Stimulated activated CD4-positive, alpha-beta T cell treated with anti-CD3 and anti-CD28 coated beads, TNF-alpha, amount 100 ng/mL, for 48 hours (primary cell): Measurements from ENCODE around the gene PAQR4.

Experiments used
- DNase-seq, 3 donors: peaks; one replicate each; pipeline ENCODE4 v3.0.0-alpha.2; 2020; ENCODE audit warnings: low read depth in 3 of 3

The PAQR4 gene

DNA sequence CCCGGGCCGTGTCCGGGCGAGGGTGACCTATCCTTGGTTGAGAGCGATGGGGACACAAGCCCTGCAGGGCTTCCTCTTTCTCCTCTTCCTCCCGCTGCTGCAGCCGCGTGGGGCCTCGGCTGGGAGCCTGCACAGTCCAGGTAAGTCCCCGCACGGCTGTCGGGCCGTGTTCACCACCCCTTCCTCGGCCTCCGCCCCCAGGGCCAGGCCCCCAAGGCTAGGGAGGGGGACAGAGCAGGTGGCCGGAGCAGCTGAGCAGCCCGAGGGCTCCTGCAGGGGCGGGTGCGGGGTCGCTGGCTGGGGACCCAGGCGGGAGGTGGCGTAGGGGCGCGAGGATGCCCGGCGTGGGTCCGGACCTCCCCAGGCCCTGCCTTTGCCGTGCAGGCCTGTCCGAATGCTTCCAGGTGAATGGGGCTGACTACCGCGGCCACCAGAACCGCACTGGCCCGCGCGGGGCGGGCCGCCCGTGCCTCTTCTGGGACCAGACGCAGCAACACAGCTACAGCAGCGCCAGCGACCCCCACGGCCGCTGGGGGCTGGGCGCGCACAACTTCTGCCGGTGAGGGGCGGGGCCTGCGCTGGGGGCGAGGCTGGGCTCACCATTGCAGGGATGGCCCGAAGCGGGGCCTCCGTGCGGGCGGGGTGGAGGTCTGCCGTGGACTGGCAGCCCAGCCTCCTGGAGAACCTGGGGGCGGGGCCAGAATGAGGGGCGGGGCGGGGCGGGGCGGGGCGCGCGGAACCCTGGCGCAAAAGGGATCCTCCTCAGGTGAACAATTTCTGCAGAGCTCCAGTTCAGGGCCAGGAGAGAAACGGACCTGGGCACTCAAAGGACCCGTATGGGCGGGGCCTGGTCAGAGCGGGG lies 4.4 kb upstream of the PAQR4 start:
- DNase-seq: peak in 2 of 3 donors; percentile 55 to 58

GRCh38 chr16:2966043-2966807 lies 2.9 kb upstream of the PAQR4 start:
- DNase-seq: no peak

DNA sequence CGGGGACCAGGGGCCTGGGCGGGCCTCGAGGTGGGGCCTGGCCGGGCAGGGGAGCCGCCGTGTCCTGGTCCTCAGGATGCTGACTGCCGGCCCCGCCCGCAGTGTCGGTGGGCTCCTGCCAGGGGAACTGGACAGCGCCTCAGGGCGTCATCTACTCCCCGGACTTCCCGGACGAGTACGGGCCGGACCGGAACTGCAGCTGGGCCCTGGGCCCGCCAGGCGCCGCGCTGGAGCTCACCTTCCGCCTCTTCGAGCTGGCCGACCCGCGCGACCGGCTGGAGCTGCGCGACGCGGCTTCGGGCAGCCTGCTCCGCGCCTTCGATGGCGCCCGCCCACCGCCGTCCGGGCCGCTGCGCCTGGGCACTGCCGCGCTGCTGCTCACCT lies 2.3 kb upstream of the PAQR4 start:
- no peak for DNase-seq

DNA sequence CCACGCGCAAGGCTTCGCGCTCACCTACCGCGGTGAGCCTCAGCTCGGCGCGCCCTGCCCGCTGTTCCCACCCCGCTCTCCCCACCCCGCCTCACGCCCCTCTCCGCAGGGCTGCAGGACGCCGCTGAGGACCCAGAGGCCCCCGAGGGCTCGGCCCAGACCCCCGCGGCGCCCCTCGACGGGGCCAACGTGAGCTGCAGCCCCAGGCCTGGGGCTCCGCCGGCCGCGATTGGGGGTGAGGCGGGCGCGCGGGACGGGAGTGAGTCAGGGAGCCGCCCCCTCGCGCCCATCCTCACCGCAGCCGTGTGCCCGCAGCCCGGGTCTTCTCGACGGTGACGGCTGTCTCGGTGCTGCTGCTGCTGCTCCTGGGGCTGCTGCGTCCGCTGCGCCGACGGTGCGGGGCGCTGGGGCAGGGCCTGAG lies 1.9 kb upstream of the PAQR4 start:
- no peak for DNase-seq

DNA sequence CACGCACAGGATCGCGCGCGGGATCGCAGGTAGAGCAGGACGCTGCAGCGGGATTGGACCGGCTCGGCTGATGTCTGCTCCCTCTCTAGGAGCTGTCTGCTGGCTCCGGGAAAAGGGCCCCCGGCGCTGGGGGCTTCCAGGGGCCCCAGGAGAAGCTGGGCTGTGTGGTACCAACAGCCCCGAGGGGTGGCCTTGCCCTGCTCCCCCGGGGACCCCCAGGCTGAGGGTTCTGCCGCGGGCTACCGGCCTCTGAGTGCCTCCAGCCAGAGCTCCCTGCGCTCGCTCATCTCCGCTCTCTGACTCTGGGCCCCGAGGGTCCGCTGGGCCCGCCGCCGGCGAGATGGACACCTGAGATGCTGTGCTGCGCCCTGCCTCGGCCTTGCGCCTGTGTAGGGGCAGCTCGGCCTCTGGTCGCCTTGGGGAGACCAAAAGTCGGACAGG lies 1.4 kb upstream of the PAQR4 start:
- no peak for DNase-seq

GRCh38 chr16:2968368-2968737 lies 795 bp upstream of the PAQR4 start:
- no peak for DNase-seq

DNA sequence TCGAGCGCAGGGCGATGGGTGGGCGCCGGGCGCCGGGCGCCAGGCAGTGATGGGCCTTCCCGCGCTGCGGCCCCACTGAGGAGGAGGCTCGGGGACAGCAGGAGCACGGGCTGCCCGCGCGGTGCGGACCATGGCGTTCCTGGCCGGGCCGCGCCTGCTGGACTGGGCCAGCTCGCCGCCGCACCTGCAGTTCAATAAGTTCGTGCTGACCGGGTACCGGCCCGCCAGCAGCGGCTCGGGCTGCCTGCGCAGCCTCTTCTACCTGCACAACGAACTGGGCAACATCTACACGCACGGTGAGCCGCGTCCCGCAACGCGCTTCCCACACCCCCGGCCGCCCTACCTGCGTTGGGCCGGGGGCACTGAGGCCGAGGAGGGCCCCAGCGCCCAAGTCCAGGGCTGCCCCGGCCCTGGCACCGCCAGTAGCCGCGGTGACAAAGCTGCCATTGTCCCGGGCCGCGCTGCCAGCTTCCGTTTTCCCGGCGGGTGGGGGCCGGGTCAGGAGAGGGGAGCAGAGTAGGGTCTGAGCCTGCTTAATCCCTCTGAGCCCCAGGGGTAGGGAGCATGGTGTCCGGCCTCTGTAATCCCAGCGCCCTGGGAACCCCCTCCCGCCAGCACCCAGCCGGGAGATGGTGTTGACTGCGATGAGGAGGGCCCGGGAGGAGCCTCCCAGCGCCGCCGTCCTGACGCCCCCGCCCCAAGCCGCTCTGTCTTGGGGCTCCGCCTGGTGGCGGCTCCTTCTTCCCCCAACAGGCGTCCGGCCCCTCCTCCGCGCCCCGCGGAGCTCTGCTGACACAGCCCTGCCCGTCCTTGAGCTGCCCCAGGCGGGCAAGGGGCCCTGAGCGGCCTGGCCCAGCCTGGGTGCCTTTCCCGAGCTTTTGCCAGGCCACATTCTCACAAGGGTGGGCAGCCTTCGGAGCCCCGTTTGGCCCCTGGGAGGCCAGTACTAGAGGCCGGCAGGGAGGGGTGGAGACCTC lies 685 bp downstream of the PAQR4 start:
- DNase-seq: peak; percentile 70 to 84 (median 74)

DNA sequence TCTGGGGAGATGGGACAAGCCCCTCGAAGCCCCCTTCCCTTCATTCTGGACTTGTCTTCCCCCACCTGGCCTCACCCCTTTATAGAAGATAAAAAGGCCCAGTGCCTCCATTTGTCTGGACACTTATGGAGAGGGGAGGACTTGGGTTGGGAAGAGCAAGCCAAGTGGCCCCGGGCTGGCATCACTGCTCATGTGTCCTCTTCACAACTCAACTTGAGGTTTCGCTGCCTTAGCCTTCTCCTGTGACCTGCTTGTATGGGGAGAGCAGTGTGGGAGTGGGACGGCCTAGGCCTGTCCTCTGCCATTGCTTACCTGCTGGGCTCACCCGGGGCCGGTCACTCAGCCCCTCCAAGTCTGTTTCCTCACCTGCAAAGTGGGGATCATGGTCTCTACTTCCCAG lies 1.4 kb downstream of the PAQR4 start:
- DNase-seq: no peak

GRCh38 chr16:2971134-2971984 lies 2.2 kb downstream of the PAQR4 start:
- DNase-seq: no peak

DNA sequence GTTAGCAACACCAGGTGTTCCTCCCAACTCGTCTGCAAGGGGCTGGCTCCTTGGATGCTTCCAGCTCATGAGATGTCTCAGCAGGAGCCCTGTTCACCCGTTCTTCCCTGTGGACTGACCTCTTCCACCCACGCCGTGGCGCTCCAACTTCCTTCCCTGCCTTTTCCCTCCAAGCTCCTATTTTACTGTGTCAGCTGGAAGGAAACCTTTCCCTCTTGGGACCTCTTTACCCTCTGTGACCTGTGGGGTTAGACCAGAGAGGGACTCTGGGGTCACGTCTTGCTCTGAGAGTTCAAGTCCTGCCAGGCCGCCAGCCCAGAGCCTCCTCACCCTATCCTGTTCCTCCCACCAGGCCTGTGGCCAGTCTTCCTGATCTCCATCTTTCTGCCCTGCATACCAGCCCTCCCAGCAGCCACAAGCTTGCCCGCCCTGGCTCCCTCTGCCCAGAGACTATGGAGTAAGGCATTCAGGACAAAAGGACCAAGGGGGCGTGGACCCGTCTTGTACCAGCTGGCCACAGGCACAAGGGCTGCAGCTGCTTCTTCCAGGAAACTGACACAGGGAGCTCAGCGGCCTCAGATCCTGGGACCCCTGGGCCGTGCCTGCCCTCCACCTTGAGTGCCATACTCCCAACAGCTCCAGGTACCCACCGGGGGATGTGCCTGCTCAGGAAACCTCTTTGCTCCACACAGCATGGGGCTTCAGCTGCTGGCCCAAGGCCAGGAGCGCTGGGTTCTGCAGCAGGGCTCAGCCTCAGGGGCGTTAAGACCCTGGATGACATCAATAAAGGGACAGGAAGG lies 3.0 kb downstream of the PAQR4 start:
- DNase-seq: no peak

DNA sequence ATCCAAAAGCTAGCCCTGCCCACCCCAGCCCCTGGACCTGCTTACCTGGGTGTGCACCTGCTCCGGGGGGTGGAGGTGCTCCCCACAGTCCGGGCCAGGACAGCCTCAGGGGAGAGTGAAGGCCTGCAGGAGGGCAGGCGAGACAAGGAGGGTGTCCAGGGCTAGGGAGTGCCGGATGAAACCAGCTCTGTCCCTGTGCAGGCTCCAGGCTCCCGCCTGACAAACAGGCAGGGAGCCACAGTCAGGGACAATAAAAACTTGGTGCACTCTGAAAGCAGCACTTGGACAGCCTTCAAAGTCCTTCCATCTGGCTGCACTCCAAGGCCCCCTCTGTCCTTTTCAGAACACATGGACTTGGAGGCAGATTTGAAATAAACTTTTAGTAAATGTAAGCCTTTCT lies 3.9 kb downstream of the PAQR4 start:
- DNase-seq: no peak

- DNase-seq: no peak
Measured at GRCh38 chr16:2973605-2974318, 4.6 kb downstream of the PAQR4 start.

DNA sequence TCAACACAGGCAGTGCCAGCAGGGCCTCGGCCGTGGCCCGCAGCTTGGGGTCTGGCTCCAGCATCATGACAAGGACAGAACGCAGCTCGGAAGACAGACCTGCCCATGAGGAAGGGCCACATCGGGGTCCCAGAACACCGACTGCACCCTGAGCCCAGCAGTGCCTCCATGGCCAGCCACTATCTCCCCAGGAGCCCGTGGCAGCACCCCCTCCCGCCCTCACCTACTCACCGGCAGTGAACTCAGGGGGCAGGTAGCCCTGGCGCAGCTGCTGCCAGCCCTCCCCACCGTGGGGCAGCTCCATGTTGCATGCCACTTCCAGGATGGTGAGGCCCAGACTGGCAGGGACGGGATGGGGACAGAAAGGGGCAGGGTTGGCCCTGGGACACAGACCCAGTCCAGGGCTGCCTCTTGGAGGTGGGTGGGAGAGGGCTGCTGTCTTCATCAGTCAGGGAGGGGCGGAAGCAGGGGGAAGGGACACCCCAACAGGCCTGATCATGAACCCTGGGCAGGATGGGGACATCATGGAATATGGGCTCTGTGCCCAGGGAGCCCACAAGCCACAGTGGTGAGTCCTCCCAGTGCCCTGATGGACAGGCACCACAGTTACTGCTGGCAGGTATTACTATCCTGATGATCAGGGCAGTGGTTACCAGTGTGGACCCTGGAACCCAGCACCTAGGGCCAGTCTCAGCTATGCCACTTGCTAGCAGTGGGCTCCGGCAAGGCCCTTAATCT lies 5.3 kb downstream of the PAQR4 start:
- no peak for DNase-seq

DNA sequence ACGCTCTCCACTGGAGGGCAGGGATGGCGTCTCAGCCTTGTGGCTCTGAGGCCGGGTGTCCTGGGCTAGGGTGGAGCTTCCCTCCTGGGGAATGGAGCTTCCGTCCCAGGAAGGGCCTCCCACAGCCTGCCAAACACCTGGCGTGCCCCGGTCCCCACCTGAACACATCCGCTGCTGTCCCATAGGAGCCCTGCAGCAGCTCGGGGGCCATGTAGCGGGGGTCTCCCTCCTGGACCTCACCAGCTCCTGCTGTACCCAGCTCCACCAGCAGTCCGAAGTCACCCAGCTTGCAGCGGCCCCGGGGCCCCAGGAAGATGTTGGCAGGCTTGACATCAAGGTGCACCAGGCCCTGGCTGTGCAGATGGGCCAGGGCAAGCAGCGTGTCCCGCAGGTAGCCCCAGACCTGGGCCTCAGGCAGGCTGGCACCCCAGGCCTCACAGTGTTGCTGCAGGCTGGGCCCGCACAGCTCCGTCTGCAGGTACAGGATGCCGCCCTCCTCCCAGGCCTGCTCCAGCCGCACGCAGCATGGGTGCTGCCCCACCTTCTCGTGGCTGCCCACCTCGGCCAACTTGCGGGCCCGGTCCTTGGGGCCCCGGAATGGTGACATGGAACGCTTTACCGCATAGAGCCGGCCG lies 6.1 kb downstream of the PAQR4 start:
- no peak for DNase-seq

DNA sequence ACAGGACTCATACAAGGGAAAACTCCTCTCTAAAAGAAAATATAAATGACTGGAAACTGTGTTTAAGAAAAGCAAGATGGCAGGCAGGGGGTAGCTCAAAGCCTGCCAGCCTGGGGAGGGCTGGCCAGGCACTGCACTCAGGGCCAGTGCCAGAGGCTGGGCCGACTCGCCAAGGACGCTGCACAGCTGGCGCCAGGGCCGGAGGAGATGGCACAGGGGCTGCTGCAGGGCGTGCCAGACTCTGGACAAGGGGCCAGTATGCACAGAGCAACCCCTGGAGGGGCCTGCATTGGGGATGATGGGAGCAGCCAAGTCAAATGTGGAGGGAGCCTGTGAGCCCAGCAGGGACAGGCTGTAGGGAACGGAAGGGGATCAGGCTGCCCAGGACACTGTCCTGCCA lies 7.1 kb downstream of the PAQR4 start:
- no peak for DNase-seq

- DNase-seq: no peak
Measured at GRCh38 chr16:2976673-2977072, 7.5 kb downstream of the PAQR4 start.

DNA sequence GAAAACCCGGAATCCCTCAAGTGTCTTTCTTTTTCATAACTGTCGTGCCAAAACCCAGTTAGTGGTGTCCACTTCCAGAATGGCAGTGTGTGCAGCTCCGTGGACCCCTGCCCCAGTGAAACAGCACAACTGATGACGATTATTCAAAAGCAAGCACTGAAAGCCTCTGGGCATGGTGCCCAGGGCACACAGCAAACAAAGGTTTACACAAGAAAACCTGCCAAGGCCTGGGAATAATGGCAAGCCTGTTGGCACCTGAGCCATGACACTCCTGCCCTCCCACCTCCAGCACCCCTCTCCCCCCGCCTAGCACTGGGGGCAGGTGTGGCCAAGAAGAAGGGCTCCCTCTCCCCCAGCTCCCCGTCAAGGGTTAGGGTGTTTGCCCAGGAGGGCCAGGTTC lies 8.3 kb downstream of the PAQR4 start:
- no peak for DNase-seq

- DNase-seq: no peak
Measured at GRCh38 chr16:2979669-2980226, 10.6 kb downstream of the PAQR4 start.
